DND-41 (cell line): ENCODE results near the gene DPYD.

Source experiments
- CTCF ChIP-seq: IDR thresholded peaks from 2 replicates; pipeline ENCODE4 v1.5.1; 2012; ENCODE audit warnings: borderline replicate concordance, low read length, moderate library complexity, mild to moderate bottlenecking; ENCODE audit not compliant: poor library complexity, severe bottlenecking; ENCODE audit errors: extremely low read depth
- EZH2 ChIP-seq: IDR thresholded peaks from 3 replicates; pipeline ENCODE4 v1.6.1; 2012; ENCODE audit warnings: borderline replicate concordance, low read depth, mild to moderate bottlenecking, moderate library complexity, low read length, inconsistent platforms; ENCODE audit not compliant: severe bottlenecking

- TF ChIP-seq CTCF (no peak), EZH2 (no peak)
These were observed 552.5 kb downstream of the DPYD start for GRCh38 chr1:97368296-97368695.
